HCT116 (cell line): ENCODE data around the gene PCK2. TPM values are rescaled to one million over a fixed set of nuclear protein-coding genes. Genes with fewer than 3 reads are reported as not detected.

ENCODE experiments used
- EGR1 ChIP-seq: IDR thresholded peaks from 2 replicates; pipeline ENCODE4 v1.6.1; 2012; ENCODE audit warnings: low read depth
- SIN3A ChIP-seq: IDR thresholded peaks from 2 replicates; pipeline ENCODE4 v1.6.1; 2012; ENCODE audit warnings: low read depth
- SRF ChIP-seq: IDR thresholded peaks from 2 replicates; pipeline ENCODE4 v1.6.1; 2012; ENCODE audit warnings: low read depth
- YY1 ChIP-seq: IDR thresholded peaks from 2 replicates; pipeline ENCODE4 v1.6.1; 2011; ENCODE audit warnings: low read length, low read depth, moderate library complexity, mild to moderate bottlenecking; ENCODE audit not compliant: insufficient replicate concordance; ENCODE audit errors: extremely low read depth
- ZFX ChIP-seq: fragments of 450-650 bp; IDR thresholded peaks from 2 replicates; pipeline ENCODE4 v1.6.1; 2017
- total RNA-seq: library from RNA; stranded (reverse); gene quantifications from one replicate; pipeline ENCODE4 v1.2.1, GENCODE V29; 2021; ENCODE audit not compliant: unreplicated experiment
- TF ChIP-seq, protein P1 (sequence below): IDR thresholded peaks from 2 replicates; pipeline ENCODE4 v1.6.1; 2011; ENCODE audit warnings: mild to moderate bottlenecking, low read length, moderate library complexity; ENCODE audit not compliant: insufficient replicate concordance; ENCODE audit errors: extremely low read depth
- TF ChIP-seq, protein P2 (sequence below): IDR thresholded peaks from 2 replicates; pipeline ENCODE4 v1.6.1; 2012
- TF ChIP-seq, protein P3 (sequence below): IDR thresholded peaks from 2 replicates; pipeline ENCODE4 v1.6.1; 2012; ENCODE audit warnings: low read depth
- TF ChIP-seq, protein P4 (sequence below): IDR thresholded peaks from 2 replicates; pipeline ENCODE4 v1.6.1; 2012

The PCK2 gene
- total RNA-seq, 1 experiment from 2014 or later = 94.1 TPM

DNA sequence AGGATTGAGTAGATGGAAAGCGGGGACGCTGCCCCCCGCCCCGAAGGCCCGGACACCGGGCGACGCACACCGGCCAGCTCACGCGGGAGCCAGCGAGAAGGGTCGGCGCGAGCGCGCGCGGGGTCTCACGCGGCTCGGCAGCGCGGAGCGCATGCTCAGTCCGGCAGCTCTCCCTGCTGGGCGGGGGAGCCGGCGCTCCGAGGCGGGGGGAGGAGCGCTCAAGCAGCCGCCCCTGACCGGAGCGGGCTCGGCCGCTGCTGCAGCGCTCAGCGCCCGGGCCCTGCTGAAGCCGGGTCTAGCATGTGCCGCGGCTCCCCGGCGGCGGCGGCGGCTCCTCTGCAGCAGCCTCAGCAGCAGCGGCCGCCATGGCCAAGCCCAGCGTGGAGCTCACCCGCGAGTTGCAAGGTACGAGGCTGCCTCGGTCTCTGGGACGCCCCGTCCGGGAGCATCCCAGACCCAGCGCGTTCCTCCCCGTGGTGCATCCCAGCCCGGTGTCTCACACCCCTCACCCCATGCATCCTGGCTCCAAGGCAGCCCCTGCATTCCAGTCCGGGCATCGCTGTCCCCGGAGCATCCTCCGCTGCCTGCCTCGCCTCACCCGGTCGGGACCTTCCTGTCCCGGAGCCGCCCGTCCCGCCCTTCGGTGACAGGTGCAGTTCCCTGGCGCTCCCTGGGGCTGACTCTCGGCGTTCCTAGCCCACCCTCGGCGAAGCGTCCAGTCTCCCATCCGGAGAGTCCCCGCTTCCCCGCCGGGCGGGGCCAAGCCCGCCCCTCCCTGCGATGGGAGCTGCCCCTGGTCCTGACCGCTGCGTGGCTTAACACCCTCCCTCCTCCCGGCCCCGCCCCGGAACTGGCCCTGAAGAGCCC lies 42.1 kb upstream of the PCK2 start, which contains the start of gene CARMIL3 (continued):
- TF ChIP-seq, protein P1, sequence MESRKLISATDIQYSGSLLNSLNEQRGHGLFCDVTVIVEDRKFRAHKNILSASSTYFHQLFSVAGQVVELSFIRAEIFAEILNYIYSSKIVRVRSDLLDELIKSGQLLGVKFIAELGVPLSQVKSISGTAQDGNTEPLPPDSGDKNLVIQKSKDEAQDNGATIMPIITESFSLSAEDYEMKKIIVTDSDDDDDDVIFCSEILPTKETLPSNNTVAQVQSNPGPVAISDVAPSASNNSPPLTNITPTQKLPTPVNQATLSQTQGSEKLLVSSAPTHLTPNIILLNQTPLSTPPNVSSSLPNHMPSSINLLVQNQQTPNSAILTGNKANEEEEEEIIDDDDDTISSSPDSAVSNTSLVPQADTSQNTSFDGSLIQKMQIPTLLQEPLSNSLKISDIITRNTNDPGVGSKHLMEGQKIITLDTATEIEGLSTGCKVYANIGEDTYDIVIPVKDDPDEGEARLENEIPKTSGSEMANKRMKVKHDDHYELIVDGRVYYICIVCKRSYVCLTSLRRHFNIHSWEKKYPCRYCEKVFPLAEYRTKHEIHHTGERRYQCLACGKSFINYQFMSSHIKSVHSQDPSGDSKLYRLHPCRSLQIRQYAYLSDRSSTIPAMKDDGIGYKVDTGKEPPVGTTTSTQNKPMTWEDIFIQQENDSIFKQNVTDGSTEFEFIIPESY = no peak
- no peak for TF ChIP-seq SRF
- no peak for TF ChIP-seq YY1
- TF ChIP-seq, protein P2, sequence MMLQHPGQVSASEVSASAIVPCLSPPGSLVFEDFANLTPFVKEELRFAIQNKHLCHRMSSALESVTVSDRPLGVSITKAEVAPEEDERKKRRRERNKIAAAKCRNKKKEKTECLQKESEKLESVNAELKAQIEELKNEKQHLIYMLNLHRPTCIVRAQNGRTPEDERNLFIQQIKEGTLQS = no peak
- TF ChIP-seq ZFX = no peak; the same call in 1 of the 2 replicates
- TF ChIP-seq, protein P3, sequence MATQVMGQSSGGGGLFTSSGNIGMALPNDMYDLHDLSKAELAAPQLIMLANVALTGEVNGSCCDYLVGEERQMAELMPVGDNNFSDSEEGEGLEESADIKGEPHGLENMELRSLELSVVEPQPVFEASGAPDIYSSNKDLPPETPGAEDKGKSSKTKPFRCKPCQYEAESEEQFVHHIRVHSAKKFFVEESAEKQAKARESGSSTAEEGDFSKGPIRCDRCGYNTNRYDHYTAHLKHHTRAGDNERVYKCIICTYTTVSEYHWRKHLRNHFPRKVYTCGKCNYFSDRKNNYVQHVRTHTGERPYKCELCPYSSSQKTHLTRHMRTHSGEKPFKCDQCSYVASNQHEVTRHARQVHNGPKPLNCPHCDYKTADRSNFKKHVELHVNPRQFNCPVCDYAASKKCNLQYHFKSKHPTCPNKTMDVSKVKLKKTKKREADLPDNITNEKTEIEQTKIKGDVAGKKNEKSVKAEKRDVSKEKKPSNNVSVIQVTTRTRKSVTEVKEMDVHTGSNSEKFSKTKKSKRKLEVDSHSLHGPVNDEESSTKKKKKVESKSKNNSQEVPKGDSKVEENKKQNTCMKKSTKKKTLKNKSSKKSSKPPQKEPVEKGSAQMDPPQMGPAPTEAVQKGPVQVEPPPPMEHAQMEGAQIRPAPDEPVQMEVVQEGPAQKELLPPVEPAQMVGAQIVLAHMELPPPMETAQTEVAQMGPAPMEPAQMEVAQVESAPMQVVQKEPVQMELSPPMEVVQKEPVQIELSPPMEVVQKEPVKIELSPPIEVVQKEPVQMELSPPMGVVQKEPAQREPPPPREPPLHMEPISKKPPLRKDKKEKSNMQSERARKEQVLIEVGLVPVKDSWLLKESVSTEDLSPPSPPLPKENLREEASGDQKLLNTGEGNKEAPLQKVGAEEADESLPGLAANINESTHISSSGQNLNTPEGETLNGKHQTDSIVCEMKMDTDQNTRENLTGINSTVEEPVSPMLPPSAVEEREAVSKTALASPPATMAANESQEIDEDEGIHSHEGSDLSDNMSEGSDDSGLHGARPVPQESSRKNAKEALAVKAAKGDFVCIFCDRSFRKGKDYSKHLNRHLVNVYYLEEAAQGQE = peak; percentile 81
- TF ChIP-seq EGR1 = no peak
- TF ChIP-seq SIN3A = no peak
- TF ChIP-seq, protein P4, sequence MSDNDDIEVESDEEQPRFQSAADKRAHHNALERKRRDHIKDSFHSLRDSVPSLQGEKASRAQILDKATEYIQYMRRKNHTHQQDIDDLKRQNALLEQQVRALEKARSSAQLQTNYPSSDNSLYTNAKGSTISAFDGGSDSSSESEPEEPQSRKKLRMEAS = no peak; the same call in 1 of the 2 replicates
